LNCaP clone FGC (cell line): ENCODE measurements around the gene MCM5.

Experiments
- DNase-seq: peaks from one replicate; pipeline ENCODE4 v3.0.0-alpha.2; 2011; ENCODE audit warnings: low read depth
- H3K4me3 ChIP-seq: 2 replicates; pipeline ENCODE4 v1.5.1; 2011; ENCODE audit warnings: mild to moderate bottlenecking, low read depth, low read length, control low read depth
- TF ChIP-seq, protein P1 (sequence below): IDR thresholded peaks from 2 replicates; pipeline ENCODE4 v1.5.1; 2012; ENCODE audit warnings: mild to moderate bottlenecking; ENCODE audit not compliant: control insufficient read depth, insufficient read depth; ENCODE audit errors: extremely low read depth

The MCM5 gene

DNA sequence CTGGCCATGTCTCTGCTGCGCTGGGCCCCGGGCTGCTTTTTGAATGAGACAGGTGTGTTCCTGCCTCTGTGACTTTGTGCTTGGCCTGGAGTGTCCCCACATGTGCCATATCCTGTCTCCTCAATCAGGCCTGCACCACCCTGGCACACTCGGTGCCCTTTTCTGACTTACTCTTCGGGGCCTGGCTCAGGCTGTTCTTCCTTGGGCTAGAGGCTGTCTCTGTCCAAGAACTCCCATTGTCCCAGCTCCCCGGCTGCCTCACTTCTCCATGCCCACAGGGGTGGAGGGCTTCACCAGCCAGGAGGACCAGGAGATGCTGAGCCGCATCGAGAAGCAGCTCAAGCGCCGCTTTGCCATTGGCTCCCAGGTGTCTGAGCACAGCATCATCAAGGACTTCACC is 23.0 kb downstream of the MCM5 start:
- TF ChIP-seq, protein P1, sequence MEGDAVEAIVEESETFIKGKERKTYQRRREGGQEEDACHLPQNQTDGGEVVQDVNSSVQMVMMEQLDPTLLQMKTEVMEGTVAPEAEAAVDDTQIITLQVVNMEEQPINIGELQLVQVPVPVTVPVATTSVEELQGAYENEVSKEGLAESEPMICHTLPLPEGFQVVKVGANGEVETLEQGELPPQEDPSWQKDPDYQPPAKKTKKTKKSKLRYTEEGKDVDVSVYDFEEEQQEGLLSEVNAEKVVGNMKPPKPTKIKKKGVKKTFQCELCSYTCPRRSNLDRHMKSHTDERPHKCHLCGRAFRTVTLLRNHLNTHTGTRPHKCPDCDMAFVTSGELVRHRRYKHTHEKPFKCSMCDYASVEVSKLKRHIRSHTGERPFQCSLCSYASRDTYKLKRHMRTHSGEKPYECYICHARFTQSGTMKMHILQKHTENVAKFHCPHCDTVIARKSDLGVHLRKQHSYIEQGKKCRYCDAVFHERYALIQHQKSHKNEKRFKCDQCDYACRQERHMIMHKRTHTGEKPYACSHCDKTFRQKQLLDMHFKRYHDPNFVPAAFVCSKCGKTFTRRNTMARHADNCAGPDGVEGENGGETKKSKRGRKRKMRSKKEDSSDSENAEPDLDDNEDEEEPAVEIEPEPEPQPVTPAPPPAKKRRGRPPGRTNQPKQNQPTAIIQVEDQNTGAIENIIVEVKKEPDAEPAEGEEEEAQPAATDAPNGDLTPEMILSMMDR: no peak
- DNase-seq: no peak
- H3K4me3 ChIP-seq: no peak overlapping the region

DNA sequence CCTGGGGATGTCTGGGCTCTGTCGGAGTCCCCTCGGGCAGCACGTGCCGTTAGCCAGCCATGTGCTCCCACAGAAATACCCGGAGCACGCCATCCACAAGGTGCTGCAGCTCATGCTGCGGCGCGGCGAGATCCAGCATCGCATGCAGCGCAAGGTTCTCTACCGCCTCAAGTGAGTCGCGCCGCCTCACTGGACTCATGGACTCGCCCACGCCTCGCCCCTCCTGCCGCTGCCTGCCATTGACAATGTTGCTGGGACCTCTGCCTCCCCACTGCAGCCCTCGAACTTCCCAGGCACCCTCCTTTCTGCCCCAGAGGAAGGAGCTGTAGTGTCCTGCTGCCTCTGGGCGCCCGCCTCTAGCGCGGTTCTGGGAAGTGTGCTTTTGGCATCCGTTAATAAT is 24.1 kb downstream of the MCM5 start:
- TF ChIP-seq, protein P1: no peak
- no peak overlapping the region for H3K4me3 ChIP-seq
- DNase-seq: no peak

DNA sequence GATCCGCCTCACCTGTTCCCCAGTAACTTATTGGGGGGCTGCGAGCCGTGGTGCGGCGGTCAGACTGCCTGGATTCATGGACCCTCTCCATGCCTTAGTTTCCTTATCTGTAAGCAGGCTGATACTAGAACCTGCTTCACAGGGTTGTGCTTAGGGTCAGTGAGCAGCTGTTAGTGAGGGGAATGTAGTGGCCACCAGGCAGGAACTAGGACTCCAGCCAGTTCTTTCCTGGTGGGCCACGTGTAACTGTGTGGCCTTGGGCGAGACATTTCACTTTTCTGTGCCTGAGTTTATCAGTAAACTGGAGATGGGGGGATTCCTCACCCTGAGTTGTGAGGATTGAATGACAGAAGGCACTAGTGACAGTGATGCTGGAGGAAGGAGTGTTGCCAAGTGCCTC is 24.8 kb downstream of the MCM5 start:
- no peak overlapping the region for H3K4me3 ChIP-seq
- TF ChIP-seq, protein P1: no peak
- no peak for DNase-seq

DNA sequence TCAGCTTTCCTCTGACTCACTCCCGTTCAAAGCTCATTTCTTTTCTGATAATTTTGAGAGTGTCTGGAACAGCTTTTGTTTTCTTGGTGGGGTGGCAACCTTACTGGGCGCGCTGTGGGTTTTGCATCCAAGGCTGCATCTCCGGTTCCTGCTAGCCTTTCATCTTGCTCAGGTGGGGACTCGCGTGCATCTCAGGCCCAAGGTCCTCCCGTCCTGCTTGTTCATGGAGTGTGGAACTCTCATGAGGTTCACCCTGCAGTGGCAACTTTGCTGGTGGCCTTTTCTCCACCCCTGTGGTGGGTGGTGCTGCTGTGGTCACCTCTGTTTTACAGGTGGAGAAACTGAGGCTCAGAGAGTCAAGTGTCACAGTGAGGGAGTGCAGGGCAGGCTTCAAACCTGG is 25.6 kb downstream of the MCM5 start:
- DNase-seq: no peak
- H3K4me3 ChIP-seq: no peak overlapping the region
- TF ChIP-seq, protein P1: no peak

DNA sequence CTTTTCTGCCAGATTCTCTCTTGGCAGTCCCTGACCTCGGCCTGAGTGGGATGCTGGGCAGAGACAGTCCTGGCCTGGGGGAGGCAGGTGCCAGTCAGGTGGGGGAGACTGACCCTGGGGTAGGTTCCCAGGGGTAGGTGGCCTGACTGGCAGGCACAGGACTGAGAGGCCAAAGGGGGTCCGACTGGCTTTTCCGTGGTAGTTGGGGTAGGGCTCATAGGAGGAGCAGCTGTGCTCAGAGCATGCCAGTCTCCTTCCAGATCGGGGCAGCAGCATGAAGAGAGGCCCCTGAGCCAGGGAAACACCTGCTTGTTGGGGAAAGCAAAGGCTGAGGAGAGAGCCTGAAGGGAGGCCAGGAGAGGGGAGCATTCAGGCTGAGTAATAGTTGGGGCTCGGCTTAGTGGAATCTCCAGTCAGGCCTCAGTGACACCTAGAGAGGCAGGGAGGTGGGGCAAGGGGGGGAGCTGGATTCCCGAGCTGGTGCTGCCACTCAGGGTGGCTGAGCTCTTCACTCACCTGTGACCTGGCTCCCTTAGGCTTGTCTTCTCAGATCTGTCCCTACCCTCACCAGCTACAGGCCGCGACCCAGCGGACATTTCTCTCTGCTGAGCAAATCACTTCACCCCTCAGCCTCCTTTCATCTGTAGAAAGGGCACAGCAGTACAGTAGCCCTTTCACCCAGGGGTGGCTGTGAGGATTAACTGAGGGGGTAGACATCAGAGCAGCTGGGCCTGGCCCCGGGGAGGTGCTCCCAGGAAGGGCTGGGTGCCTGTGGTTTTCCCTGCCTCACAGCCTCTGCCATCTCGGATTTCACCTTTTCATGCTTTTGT is 26.2 kb downstream of the MCM5 start:
- no peak overlapping the region for H3K4me3 ChIP-seq
- TF ChIP-seq, protein P1: no peak
- no peak for DNase-seq

DNA sequence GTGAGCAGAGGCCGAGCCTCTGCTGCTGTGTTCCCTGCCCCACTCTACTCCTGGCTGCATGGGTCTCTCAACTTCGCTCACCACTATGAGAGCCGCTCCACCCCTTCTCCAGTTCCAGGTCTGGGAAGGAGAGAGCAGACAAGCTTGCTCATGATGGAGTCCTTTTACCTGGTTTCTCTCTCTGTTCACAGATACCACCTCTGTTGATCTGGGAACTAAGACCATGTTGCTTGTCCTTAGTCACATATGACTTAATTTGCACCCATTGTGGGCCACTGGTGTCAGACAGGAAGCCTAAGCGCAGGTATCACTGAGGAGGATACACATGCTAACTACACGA is 26.8 kb downstream of the MCM5 start:
- DNase-seq: no peak
- TF ChIP-seq, protein P1: no peak
- H3K4me3 ChIP-seq: no peak overlapping the region

DNA sequence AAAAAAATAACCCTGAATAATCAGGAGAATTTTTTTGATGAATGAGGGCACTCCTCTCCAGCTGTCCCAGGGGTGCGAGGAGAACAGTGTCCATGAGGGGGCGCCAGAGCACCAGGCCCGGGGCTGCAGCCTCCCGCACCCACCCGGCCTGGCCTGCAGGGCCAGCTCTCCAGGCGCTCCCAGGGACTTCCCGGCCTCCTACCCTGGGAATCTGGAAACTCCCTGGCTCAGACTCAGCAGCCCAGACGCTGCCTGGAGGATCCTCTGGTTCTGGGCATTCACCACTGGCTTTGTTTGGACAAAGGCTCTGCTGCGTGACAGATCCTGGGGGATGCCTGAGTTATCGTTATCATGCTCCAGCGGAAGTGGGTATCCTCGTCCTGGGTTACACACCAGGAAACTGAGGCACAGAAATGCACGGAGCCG is 31.0 kb downstream of the MCM5 start:
- DNase-seq: peak; percentile 85
- TF ChIP-seq, protein P1: peak; percentile 89
- no peak overlapping the region for H3K4me3 ChIP-seq
